Right hindlimb (tissue), 1 donor: ENCODE results near the gene BMERB1.

ENCODE experiments used
- DNase-seq: peaks from one replicate; pipeline ENCODE4 v3.0.0-alpha.2; 2018

Gene BMERB1

GRCh38 chr16:15620611-15621195 lies 186.3 kb downstream of the BMERB1 start:
- no peak for DNase-seq

GRCh38 chr16:15621456-15621855 lies 187.1 kb downstream of the BMERB1 start:
- DNase-seq: no peak

GRCh38 chr16:15621889-15622288 lies 187.5 kb downstream of the BMERB1 start:
- DNase-seq: no peak

GRCh38 chr16:15631730-15632409 lies 197.5 kb downstream of the BMERB1 start:
- no peak for DNase-seq

- DNase-seq: no peak
These were observed 201.5 kb downstream of the BMERB1 start for GRCh38 chr16:15635926-15636325.

- DNase-seq: no peak
These were observed 202.0 kb downstream of the BMERB1 start for GRCh38 chr16:15636392-15636873.
